HepG2 (cell line): Measurements from ENCODE around the gene SNRNP48. TPM values are rescaled to one million over a fixed set of nuclear protein-coding genes. Genes with fewer than 3 reads are reported as not detected.

Experiments
- ATAC-seq: fragments of 200-7000 bp; cut with Tn5 transposase; 3 replicates; pipeline ENCODE4 v1.9.1; 2020; ENCODE audit warnings: mild to moderate bottlenecking, moderate library complexity
- BruUV-seq: library from RNA; stranded (reverse); fragments of 400-500 nt; replicated peaks from 2 replicates; lab custom pipeline; 2021; lab: Mats Ljungman, UMichigan
- CTCF ChIA-PET: fragments of 300-600 bp; formaldehyde crosslinking; extraction: SDS; loops from one replicate; lab custom pipeline; 2021; ENCODE audit warnings: low total read pairs, inconsistent platforms, low intra/inter-chr PET ratio; lab: Yijun Ruan, JAX
- POLR2A ChIA-PET: fragments of 350-600 bp; sonication (Branson Sonifier 250); formaldehyde crosslinking; loops from one replicate; lab custom pipeline; 2020; ENCODE audit warnings: antibody characterized with exemption, inconsistent platforms; lab: Yijun Ruan, JAX
- DNase-seq: peaks from one replicate; pipeline ENCODE4 v3.0.0-alpha.2; 2015; ENCODE audit warnings: low spot score
- FAIRE-seq: peaks from 3 replicates; lab custom pipeline; 2011; peaks lifted over from hg19 to GRCh38; lab: Jason Lieb, UNC
- H2AFZ ChIP-seq: one replicate; pipeline ENCODE4 v1.6.1; 2011; ENCODE audit warnings: low read length, inconsistent platforms
- H3K27ac ChIP-seq: fragments of 300-600 bp; 3 replicates; pipeline ENCODE4 v1.8.0; 2011; ENCODE audit warnings: mixed run types, mild to moderate bottlenecking, mixed read lengths, low read length, inconsistent platforms; ENCODE audit not compliant: insufficient read depth; ENCODE audit errors: extremely low read length
- H3K27me3 ChIP-seq, 2 experiments: fragments of 200-600 bp in 1 of 2; 2 replicates in 1 of 2; 3 replicates in 1 of 2; pipeline versions ENCODE4 v1.6.0 to v1.8.0; 2011; ENCODE audit warnings: low read length in 2 of 2, mild to moderate bottlenecking in 2 of 2, moderate library complexity in 2 of 2, inconsistent platforms in 1 of 2; ENCODE audit not compliant: insufficient read depth in 2 of 2, control insufficient read depth in 1 of 2
- H3K36me3 ChIP-seq, 2 experiments: fragments of 200-600 bp in 1 of 2; replicated peaks in 1 of 2; 2 replicates in 1 of 2; 3 replicates in 1 of 2; pipeline versions ENCODE4 v1.5.1 to v1.8.0; 2011; ENCODE audit warnings: low read length in 2 of 2, inconsistent platforms in 1 of 2; ENCODE audit not compliant: insufficient read depth in 2 of 2, control insufficient read depth in 1 of 2
- H3K4me1 ChIP-seq: 2 replicates; pipeline ENCODE4 v1.5.1; 2012; ENCODE audit warnings: low read length, inconsistent platforms; ENCODE audit not compliant: insufficient read depth
- H3K4me2 ChIP-seq: 2 replicates; pipeline ENCODE4 v1.6.0; 2011; ENCODE audit warnings: low read depth, low read length, inconsistent platforms
- H3K4me3 ChIP-seq, 3 experiments: fragments of 200-600 bp in 1 of 3; sonication (generic), shearing (Covaris generic) in 1 of 3; replicated peaks in 1 of 3; 2 replicates each; pipeline ENCODE4 v1.5.1; 2011 to 2016; ENCODE audit warnings: low read length in 3 of 3, inconsistent platforms in 2 of 3, low read depth in 2 of 3, mild to moderate bottlenecking in 2 of 3, control low read depth in 1 of 3, mixed read lengths in 1 of 3; ENCODE audit not compliant: insufficient read depth in 1 of 3
- H3K79me2 ChIP-seq: one replicate; pipeline ENCODE4 v1.6.1; 2011; ENCODE audit warnings: low read length, inconsistent platforms; ENCODE audit not compliant: insufficient read depth
- H3K9ac ChIP-seq: 2 replicates; pipeline ENCODE4 v1.6.0; 2011; ENCODE audit warnings: mild to moderate bottlenecking, low read depth, low read length, inconsistent platforms; ENCODE audit not compliant: insufficient read depth
- H3K9me3 ChIP-seq: 2 replicates; pipeline ENCODE4 v1.5.1; 2012; ENCODE audit warnings: mild to moderate bottlenecking, low read length
- H4K20me1 ChIP-seq: 2 replicates; pipeline ENCODE4 v1.6.0; 2011; ENCODE audit warnings: inconsistent platforms, mild to moderate bottlenecking, low read length, moderate library complexity; ENCODE audit not compliant: insufficient read depth
- CHCHD3 ChIP-seq: sonication (generic); formaldehyde crosslinking; IDR thresholded peaks from 2 replicates; pipeline ENCODE4 v1.8.0; 2022; ENCODE audit warnings: mild to moderate bottlenecking, missing genetic modification reagents, moderate library complexity
- CREB1 ChIP-seq, 2 experiments: fragments of 450-650 bp in 1 of 2; IDR thresholded peaks; 2 replicates each; pipeline ENCODE4 v1.6.1; 2016 to 2017; ENCODE audit warnings: control low read depth in 1 of 2, mild to moderate bottlenecking in 1 of 2, missing compliant biosample characterization in 1 of 2, missing genetic modification characterization in 1 of 2
- DDIT3 ChIP-seq: sonication (generic); formaldehyde crosslinking; IDR thresholded peaks from 2 replicates; pipeline ENCODE4 v1.4.0; 2020; ENCODE audit warnings: mild to moderate bottlenecking, missing genetic modification reagents
- GABPB1 ChIP-seq: IDR thresholded peaks from 2 replicates; pipeline ENCODE4 v1.6.1; 2016; ENCODE audit warnings: mild to moderate bottlenecking, missing genetic modification reagents, moderate library complexity, missing compliant biosample characterization
- NFYB ChIP-seq: sonication (generic); formaldehyde crosslinking; IDR thresholded peaks from 2 replicates; pipeline ENCODE4 v1.4.0; 2020; ENCODE audit warnings: missing genetic modification reagents
- TOE1 ChIP-seq: sonication (generic); formaldehyde crosslinking; IDR thresholded peaks from 2 replicates; pipeline ENCODE4 v1.4.0; 2020; ENCODE audit warnings: mild to moderate bottlenecking, missing genetic modification reagents
- ZFX ChIP-seq: sonication (generic); formaldehyde crosslinking; IDR thresholded peaks from 2 replicates; pipeline ENCODE4 v1.4.0; 2020; ENCODE audit warnings: mild to moderate bottlenecking, low read depth, missing genetic modification reagents, moderate library complexity
- ZNF12 ChIP-seq: sonication (generic); formaldehyde crosslinking; IDR thresholded peaks from 2 replicates; pipeline ENCODE4 v1.5.0; 2020; ENCODE audit warnings: missing genetic modification reagents
- ZNF30 ChIP-seq: sonication (generic); formaldehyde crosslinking; IDR thresholded peaks from 2 replicates; pipeline ENCODE4 v1.5.0; 2020; ENCODE audit warnings: mild to moderate bottlenecking, missing genetic modification reagents
- ZNF33B ChIP-seq: sonication (generic); formaldehyde crosslinking; IDR thresholded peaks from 2 replicates; pipeline ENCODE4 v1.5.1; 2020; ENCODE audit warnings: mild to moderate bottlenecking, missing genetic modification reagents
- ZNF589 ChIP-seq: sonication (generic); formaldehyde crosslinking; conservative IDR thresholded peaks from 2 replicates; pipeline ENCODE4 v1.8.0; 2022; ENCODE audit warnings: mild to moderate bottlenecking, moderate library complexity, missing genetic modification reagents
- ZNF737 ChIP-seq: sonication (generic); formaldehyde crosslinking; IDR thresholded peaks from 2 replicates; pipeline ENCODE4 v1.5.0; 2020; ENCODE audit warnings: missing genetic modification reagents, mild to moderate bottlenecking, borderline replicate concordance
- WGBS: methylation state at CpG from one replicate; pipeline ENCODE4 v1.1.6; 2017; ENCODE audit warnings: low lambda C conversion rate; 5-methylcytosine and 5-hydroxymethylcytosine counted together
- in situ Hi-C: cut with HindIII; loops from 2 replicates; pipeline ENCODE4 v1.10.0; 2017; ENCODE audit warnings: low pct_unique_long_range_greater_than_20kb; ENCODE audit not compliant: extremely low pct_ligation_motif_present
- intact Hi-C: fragments of 100-400 bp; cut with micrococcal nuclease; formaldehyde crosslinking; loops from one replicate; pipeline ENCODE4 v1.10.0; 2022; ENCODE audit not compliant: unreplicated experiment
- polyA plus RNA-seq, 8 experiments: library from polyadenylated mRNA; depleted of rRNA in 3 of 8; stranded (reverse) in 7 of 8; unstranded in 1 of 8; fragments of >200 nt; fragmentation: Illumina TruSeq in 4 of 8; extraction: Trizol in 4 of 8; gene quantifications; 2 replicates each; pipeline versions ENCODE4 v1.2.1 to v1.2.3, GENCODE V29; 2011 to 2016; ENCODE audit warnings: low read depth in 4 of 8, missing spikeins in 1 of 8, mixed read lengths in 1 of 8; ENCODE audit not compliant: insufficient read depth in 1 of 8
- total RNA-seq, 5 experiments: library from RNA; depleted of rRNA; stranded (reverse); fragments of >200 nt; fragmentation: Illumina TruSeq; extraction: Trizol; gene quantifications; 2 replicates each; pipeline ENCODE4 v1.2.3, GENCODE V29; 2016; ENCODE audit warnings: low read depth in 1 of 5
- TF ChIP-seq, protein P1 (sequence below): IDR thresholded peaks from 2 replicates; pipeline ENCODE4 v1.6.1; 2016; ENCODE audit warnings: mild to moderate bottlenecking
- TF ChIP-seq, protein P2 (sequence below): sonication (generic); formaldehyde crosslinking; IDR thresholded peaks from 2 replicates; pipeline ENCODE4 v1.9.0; 2021; ENCODE audit warnings: missing genetic modification reagents, borderline replicate concordance
- TF ChIP-seq, protein P3 (sequence below): sonication (generic); formaldehyde crosslinking; IDR thresholded peaks from 2 replicates; pipeline ENCODE4 v1.4.0; 2020; ENCODE audit warnings: mild to moderate bottlenecking, low read depth, missing genetic modification reagents
- TF ChIP-seq, protein P4 (sequence below): sonication (generic); formaldehyde crosslinking; IDR thresholded peaks from 2 replicates; pipeline ENCODE4 v1.4.0; 2020; ENCODE audit warnings: missing genetic modification reagents

SNRNP48 gene
- total and polyA plus RNA-seq, 2 of the 13 experiments (the other 11 are each of a cell fraction or from before 2014, with no cell fraction given), result 17.5 to 47.5 TPM

- POLR2A ChIA-PET, result interaction anchor here (0.7 to 3.1 kb wide), 11 partner anchors 10 to 192 kb away, joined by 3 to 37 read pairs (median 5); partner anchors contain the start of genes CAGE1, DSP, RIOK1 and SNRNP48
- TSS peak; percentile 22 for BruUV-seq
- peak; percentile 81 for FAIRE-seq
- TF ChIP-seq GABPB1 (CRISPR knock-in tag) (0 out of 2 replicates have a peak, but pooled peaks have one; percentile 1), TOE1 (CRISPR knock-in tag) (no peak), ZNF737 (CRISPR knock-in tag) (no peak), NFYB (CRISPR knock-in tag) (no peak), ZFX (CRISPR knock-in tag) (no peak), ZNF589 (CRISPR knock-in tag) (no peak), ZNF30 (CRISPR knock-in tag) (no peak), ZNF33B (CRISPR knock-in tag) (no peak), ZNF12 (CRISPR knock-in tag) (no peak), DDIT3 (CRISPR knock-in tag) (no peak), CREB1 (IDR thresholded peaks at IDR 0.05) (no peak), CREB1 (CRISPR knock-in tag; IDR thresholded peaks at IDR 0.05) (no peak), CHCHD3 (no peak)
- TF ChIP-seq, protein P1, sequence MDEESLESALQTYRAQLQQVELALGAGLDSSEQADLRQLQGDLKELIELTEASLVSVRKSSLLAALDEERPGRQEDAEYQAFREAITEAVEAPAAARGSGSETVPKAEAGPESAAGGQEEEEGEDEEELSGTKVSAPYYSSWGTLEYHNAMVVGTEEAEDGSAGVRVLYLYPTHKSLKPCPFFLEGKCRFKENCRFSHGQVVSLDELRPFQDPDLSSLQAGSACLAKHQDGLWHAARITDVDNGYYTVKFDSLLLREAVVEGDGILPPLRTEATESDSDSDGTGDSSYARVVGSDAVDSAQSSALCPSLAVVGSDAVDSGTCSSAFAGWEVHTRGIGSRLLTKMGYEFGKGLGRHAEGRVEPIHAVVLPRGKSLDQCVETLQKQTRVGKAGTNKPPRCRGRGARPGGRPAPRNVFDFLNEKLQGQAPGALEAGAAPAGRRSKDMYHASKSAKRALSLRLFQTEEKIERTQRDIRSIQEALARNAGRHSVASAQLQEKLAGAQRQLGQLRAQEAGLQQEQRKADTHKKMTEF, result peak; percentile 64; the same call in 1 of the 2 replicates
- TF ChIP-seq, protein P2, sequence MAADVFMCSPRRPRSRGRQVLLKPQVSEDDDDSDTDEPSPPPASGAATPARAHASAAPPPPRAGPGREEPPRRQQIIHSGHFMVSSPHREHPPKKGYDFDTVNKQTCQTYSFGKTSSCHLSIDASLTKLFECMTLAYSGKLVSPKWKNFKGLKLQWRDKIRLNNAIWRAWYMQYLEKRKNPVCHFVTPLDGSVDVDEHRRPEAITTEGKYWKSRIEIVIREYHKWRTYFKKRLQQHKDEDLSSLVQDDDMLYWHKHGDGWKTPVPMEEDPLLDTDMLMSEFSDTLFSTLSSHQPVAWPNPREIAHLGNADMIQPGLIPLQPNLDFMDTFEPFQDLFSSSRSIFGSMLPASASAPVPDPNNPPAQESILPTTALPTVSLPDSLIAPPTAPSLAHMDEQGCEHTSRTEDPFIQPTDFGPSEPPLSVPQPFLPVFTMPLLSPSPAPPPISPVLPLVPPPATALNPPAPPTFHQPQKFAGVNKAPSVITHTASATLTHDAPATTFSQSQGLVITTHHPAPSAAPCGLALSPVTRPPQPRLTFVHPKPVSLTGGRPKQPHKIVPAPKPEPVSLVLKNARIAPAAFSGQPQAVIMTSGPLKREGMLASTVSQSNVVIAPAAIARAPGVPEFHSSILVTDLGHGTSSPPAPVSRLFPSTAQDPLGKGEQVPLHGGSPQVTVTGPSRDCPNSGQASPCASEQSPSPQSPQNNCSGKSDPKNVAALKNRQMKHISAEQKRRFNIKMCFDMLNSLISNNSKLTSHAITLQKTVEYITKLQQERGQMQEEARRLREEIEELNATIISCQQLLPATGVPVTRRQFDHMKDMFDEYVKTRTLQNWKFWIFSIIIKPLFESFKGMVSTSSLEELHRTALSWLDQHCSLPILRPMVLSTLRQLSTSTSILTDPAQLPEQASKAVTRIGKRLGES (CRISPR knock-in tag), result no peak
- TF ChIP-seq, protein P3, sequence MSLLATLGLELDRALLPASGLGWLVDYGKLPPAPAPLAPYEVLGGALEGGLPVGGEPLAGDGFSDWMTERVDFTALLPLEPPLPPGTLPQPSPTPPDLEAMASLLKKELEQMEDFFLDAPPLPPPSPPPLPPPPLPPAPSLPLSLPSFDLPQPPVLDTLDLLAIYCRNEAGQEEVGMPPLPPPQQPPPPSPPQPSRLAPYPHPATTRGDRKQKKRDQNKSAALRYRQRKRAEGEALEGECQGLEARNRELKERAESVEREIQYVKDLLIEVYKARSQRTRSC (CRISPR knock-in tag), result peak; percentile 48; the same call in 1 of the 2 replicates
- TF ChIP-seq, protein P4, sequence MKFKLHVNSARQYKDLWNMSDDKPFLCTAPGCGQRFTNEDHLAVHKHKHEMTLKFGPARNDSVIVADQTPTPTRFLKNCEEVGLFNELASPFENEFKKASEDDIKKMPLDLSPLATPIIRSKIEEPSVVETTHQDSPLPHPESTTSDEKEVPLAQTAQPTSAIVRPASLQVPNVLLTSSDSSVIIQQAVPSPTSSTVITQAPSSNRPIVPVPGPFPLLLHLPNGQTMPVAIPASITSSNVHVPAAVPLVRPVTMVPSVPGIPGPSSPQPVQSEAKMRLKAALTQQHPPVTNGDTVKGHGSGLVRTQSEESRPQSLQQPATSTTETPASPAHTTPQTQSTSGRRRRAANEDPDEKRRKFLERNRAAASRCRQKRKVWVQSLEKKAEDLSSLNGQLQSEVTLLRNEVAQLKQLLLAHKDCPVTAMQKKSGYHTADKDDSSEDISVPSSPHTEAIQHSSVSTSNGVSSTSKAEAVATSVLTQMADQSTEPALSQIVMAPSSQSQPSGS, result 0 out of 2 replicates have a peak, but pooled peaks have one; percentile 26
Observed at GRCh38 chr6:7580927-7581618, 8.9 kb upstream of the SNRNP48 start.

More at GRCh38 chr6:7580927-7581618, 8.9 kb upstream of the SNRNP48 start:
- Histone ChIP-seq H3K27me3 (no peaks in the 10 kb centered on the region), H3K4me1 (peaks cover 34% of the 10 kb centered on the region), H3K4me2 (peak overlapping the region; percentile 52), H4K20me1 (peaks cover 9% of the 10 kb centered on the region; the same call in 1 of the 2 replicates), H3K9me3 (no peaks in the 10 kb centered on the region), H3K36me3 (peaks cover 59 to 92% of the 10 kb centered on the region in 2 experiments), H3K79me2 (peaks cover 2% of the 10 kb centered on the region), H3K4me3 (peak overlapping the region in 1 of 3 experiments; percentile 35; a peak in 2 of 6 replicates), H3K9ac (peak overlapping the region; percentile 32), H2AFZ (no peak overlapping the region), H3K27ac (peak overlapping the region; percentile 63)
- peak; percentile 73 for ATAC-seq
- intact Hi-C loops, result loop anchor here (1.0 kb wide), 1 partner anchor 9 kb away; the partner anchor contains the start of gene SNRNP48
- peak; percentile 80 for DNase-seq
- CTCF ChIA-PET, result no interaction called here
- 81% methylated on average over 14 of the region's 14 CpGs for WGBS
- in situ Hi-C loops, result no loop called here
